ENCODE measurements around the gene UBE2O.

UBE2O gene

GRCh38 chr17:76498876-76499251 lies 45.9 kb upstream of the UBE2O start:
- Histone ChIP-seq H3K4me2 (ENCODE audit: insufficient read depth, low read length) (no peak overlapping the region), H3K4me3 (ENCODE audit: low read depth in 1 of 2, low read length in 2 of 2) (no peak overlapping the region)

GRCh38 chr17:76497979-76498875 lies 45.3 kb upstream of the UBE2O start:
- H3K9ac ChIP-seq (ENCODE audit: low read depth, low read length) = no peak overlapping the region
- ATAC-seq (ENCODE audit: insufficient read depth, low read depth) (no peak), DNase-seq (no peak)
- H4K20me1 ChIP-seq (ENCODE audit: insufficient read depth, low read length) = peaks cover 16% of the 10 kb centered on the region; the same call in 1 of the 2 replicates
- peaks cover 15% of the 10 kb centered on the region for H3K27me3 ChIP-seq (ENCODE audit: insufficient read depth, low read length, poor library complexity)
- H3K79me2 ChIP-seq (ENCODE audit: insufficient read depth, low read length) = no peaks in the 10 kb centered on the region
- no peak overlapping the region for H3K4me3 ChIP-seq (ENCODE audit: low read depth in 1 of 2, low read length in 2 of 2)
- H3K4me1 ChIP-seq (ENCODE audit: insufficient read depth, low read length) = peaks cover 17% of the 10 kb centered on the region
- no peak for TF ChIP-seq EZH2 (IDR thresholded peaks at IDR 0.05; ENCODE audit: borderline replicate concordance, low read depth, low read length, severe bottlenecking)
- no peak for TF ChIP-seq CTCF (IDR thresholded peaks at IDR 0.05; ENCODE audit: borderline replicate concordance, extremely low read depth, low read length, poor library complexity, severe bottlenecking)
- H3K36me3 ChIP-seq (ENCODE audit: insufficient read depth, low read length) = no peaks in the 10 kb centered on the region
- no peak overlapping the region for H3K27ac ChIP-seq (ENCODE audit: low read length)
- H3K4me2 ChIP-seq (ENCODE audit: insufficient read depth, low read length) = no peak overlapping the region
- no peak overlapping the region for H2AFZ ChIP-seq (ENCODE audit: low read depth, low read length)
- H3K9me3 ChIP-seq (ENCODE audit: insufficient read depth, low read length, severe bottlenecking) = no peaks in the 10 kb centered on the region

More at GRCh38 chr17:76498876-76499251, 45.9 kb upstream of the UBE2O start:
- ATAC-seq (ENCODE audit: insufficient read depth, low read depth) (no peak), DNase-seq (no peak)
- H2AFZ ChIP-seq (ENCODE audit: low read depth, low read length) = no peak overlapping the region
- TF ChIP-seq EZH2 (IDR thresholded peaks at IDR 0.05; ENCODE audit: borderline replicate concordance, low read depth, low read length, severe bottlenecking) (no peak), CTCF (IDR thresholded peaks at IDR 0.05; ENCODE audit: borderline replicate concordance, extremely low read depth, low read length, poor library complexity, severe bottlenecking) (no peak)
- H3K79me2 ChIP-seq (ENCODE audit: insufficient read depth, low read length) = no peaks in the 10 kb centered on the region
- no peaks in the 10 kb centered on the region for H3K36me3 ChIP-seq (ENCODE audit: insufficient read depth, low read length)
- no peak overlapping the region for H3K9ac ChIP-seq (ENCODE audit: low read depth, low read length)
- H3K27ac ChIP-seq (ENCODE audit: low read length) = no peak overlapping the region
- peaks cover 15% of the 10 kb centered on the region for H3K27me3 ChIP-seq (ENCODE audit: insufficient read depth, low read length, poor library complexity)
- peaks cover 16% of the 10 kb centered on the region; the same call in 1 of the 2 replicates for H4K20me1 ChIP-seq (ENCODE audit: insufficient read depth, low read length)
- H3K4me1 ChIP-seq (ENCODE audit: insufficient read depth, low read length) = peaks cover 13% of the 10 kb centered on the region
- H3K9me3 ChIP-seq (ENCODE audit: insufficient read depth, low read length, severe bottlenecking) = no peaks in the 10 kb centered on the region

- H3K79me2 ChIP-seq (ENCODE audit: insufficient read depth, low read length) = no peaks in the 10 kb centered on the region
- no peak overlapping the region for H3K4me2 ChIP-seq (ENCODE audit: insufficient read depth, low read length)
- no peaks in the 10 kb centered on the region for H3K9me3 ChIP-seq (ENCODE audit: insufficient read depth, low read length, severe bottlenecking)
- H3K27ac ChIP-seq (ENCODE audit: low read length) = no peak overlapping the region
- no peaks in the 10 kb centered on the region for H3K36me3 ChIP-seq (ENCODE audit: insufficient read depth, low read length)
- no peak for TF ChIP-seq EZH2 (IDR thresholded peaks at IDR 0.05; ENCODE audit: borderline replicate concordance, low read depth, low read length, severe bottlenecking)
- no peak for TF ChIP-seq CTCF (IDR thresholded peaks at IDR 0.05; ENCODE audit: borderline replicate concordance, extremely low read depth, low read length, poor library complexity, severe bottlenecking)
- H3K4me3 ChIP-seq (ENCODE audit: low read depth in 1 of 2, low read length in 2 of 2) = no peak overlapping the region
- H4K20me1 ChIP-seq (ENCODE audit: insufficient read depth, low read length) = peaks cover 16% of the 10 kb centered on the region; the same call in 1 of the 2 replicates
- H2AFZ ChIP-seq (ENCODE audit: low read depth, low read length) = no peak overlapping the region
- peaks cover 15% of the 10 kb centered on the region for H3K27me3 ChIP-seq (ENCODE audit: insufficient read depth, low read length, poor library complexity)
- H3K9ac ChIP-seq (ENCODE audit: low read depth, low read length) = no peak overlapping the region
- H3K4me1 ChIP-seq (ENCODE audit: insufficient read depth, low read length) = peaks cover 18% of the 10 kb centered on the region
- DNase-seq (no peak), ATAC-seq (ENCODE audit: insufficient read depth, low read depth) (no peak)
These were observed 44.7 kb upstream of the UBE2O start for GRCh38 chr17:76497699-76497978.
